SJSA1 (cell line): Measurements from ENCODE around the gene MVB12A. TPM values are rescaled to one million over a fixed set of nuclear protein-coding genes. Genes with fewer than 3 reads are reported as not detected.
A peak's percentile ranks its signal among the peaks of the same experiment; 100 is the strongest.

Source experiments
- DNase-seq, 2 experiments: peaks; one replicate each; pipeline ENCODE4 v3.0.0-alpha.2; 2015 to 2020; ENCODE audit warnings: low spot score in 2 of 2, low read depth in 1 of 2
- H3K27ac ChIP-seq: fragments of 250-450 bp; sonication (Bioruptor Pico); 2 replicates; pipeline ENCODE4 v1.5.1; 2020; ENCODE audit warnings: mild to moderate bottlenecking, moderate library complexity
- H3K27me3 ChIP-seq: fragments of 250-450 bp; sonication (Bioruptor Pico); replicated peaks from 2 replicates; pipeline ENCODE4 v1.5.1; 2020; ENCODE audit warnings: mild to moderate bottlenecking, moderate library complexity
- H3K36me3 ChIP-seq: fragments of 250-450 bp; sonication (Bioruptor Pico); 2 replicates; pipeline ENCODE4 v1.5.1; 2020; ENCODE audit warnings: mild to moderate bottlenecking
- H3K4me1 ChIP-seq: fragments of 250-450 bp; sonication (Bioruptor Pico); replicated peaks from 2 replicates; pipeline ENCODE4 v1.6.1; 2021; ENCODE audit warnings: mild to moderate bottlenecking
- H3K4me3 ChIP-seq: fragments of 250-450 bp; sonication (Bioruptor Pico); 2 replicates; pipeline ENCODE4 v1.5.1; 2020; ENCODE audit warnings: mild to moderate bottlenecking
- H3K9me3 ChIP-seq: fragments of 250-450 bp; sonication (Bioruptor Pico); replicated peaks from 2 replicates; pipeline ENCODE4 v1.5.1; 2020; ENCODE audit warnings: mild to moderate bottlenecking
- total RNA-seq: library from RNA; depleted of rRNA; stranded (reverse); fragments of >200 nt; shearing (Covaris generic); gene quantifications from 2 replicates; pipeline ENCODE4 v1.2.3, GENCODE V29; 2014

Gene MVB12A
- total RNA-seq, 1 experiment from 2014 or later: 67.9 TPM

- no peak for DNase-seq
- no peaks in the 10 kb centered on the region for H3K27me3 ChIP-seq
- H3K27ac ChIP-seq: no peak overlapping the region
- peaks cover 15% of the 10 kb centered on the region for H3K4me1 ChIP-seq
- H3K4me3 ChIP-seq: no peak overlapping the region
- no peaks in the 10 kb centered on the region for H3K36me3 ChIP-seq
- no peaks in the 10 kb centered on the region for H3K9me3 ChIP-seq
Observed at GRCh38 chr19:17414097-17414496, 5.8 kb upstream of the MVB12A start.

GRCh38 chr19:17415121-17415520 lies 4.7 kb upstream of the MVB12A start:
- Histone ChIP-seq H3K4me3 (no peak overlapping the region), H3K27ac (no peak overlapping the region), H3K27me3 (no peaks in the 10 kb centered on the region), H3K9me3 (no peaks in the 10 kb centered on the region), H3K36me3 (no peaks in the 10 kb centered on the region), H3K4me1 (peaks cover 19% of the 10 kb centered on the region)
- no peak for DNase-seq

- Histone ChIP-seq H3K4me3 (no peak overlapping the region), H3K27me3 (no peaks in the 10 kb centered on the region), H3K9me3 (no peaks in the 10 kb centered on the region), H3K36me3 (peaks cover 5% of the 10 kb centered on the region; the same call in 1 of the 2 replicates), H3K27ac (no peak overlapping the region), H3K4me1 (peaks cover 11% of the 10 kb centered on the region)
- DNase-seq: no peak
Observed at GRCh38 chr19:17418710-17419109, 1.1 kb upstream of the MVB12A start.

- Histone ChIP-seq H3K27ac (peak overlapping the region; percentile 32), H3K27me3 (no peaks in the 10 kb centered on the region), H3K4me1 (peaks cover 11% of the 10 kb centered on the region), H3K9me3 (no peaks in the 10 kb centered on the region), H3K36me3 (peaks cover 7% of the 10 kb centered on the region; the same call in 1 of the 2 replicates), H3K4me3 (peak overlapping the region; percentile 59)
- no peak for DNase-seq
Observed at GRCh38 chr19:17419154-17419620, 660 bp upstream of the MVB12A start.

GRCh38 chr19:17420475-17420924 lies 653 bp downstream of the MVB12A start:
- Histone ChIP-seq H3K9me3 (no peaks in the 10 kb centered on the region), H3K36me3 (peaks cover 7% of the 10 kb centered on the region; the same call in 1 of the 2 replicates), H3K4me1 (peaks cover 11% of the 10 kb centered on the region), H3K27ac (no peak overlapping the region), H3K27me3 (no peaks in the 10 kb centered on the region), H3K4me3 (peak overlapping the region; percentile 59)
- peak; percentile 45 to 59 for DNase-seq

- no peaks in the 10 kb centered on the region for H3K27me3 ChIP-seq
- no peak overlapping the region for H3K4me3 ChIP-seq
- H3K4me1 ChIP-seq: peaks cover 11% of the 10 kb centered on the region
- no peaks in the 10 kb centered on the region for H3K9me3 ChIP-seq
- no peak overlapping the region for H3K27ac ChIP-seq
- peaks cover 7% of the 10 kb centered on the region; the same call in 1 of the 2 replicates for H3K36me3 ChIP-seq
- no peak for DNase-seq
Observed at GRCh38 chr19:17421942-17422341, 2.1 kb downstream of the MVB12A start.

GRCh38 chr19:17423429-17424208 lies 3.8 kb downstream of the MVB12A start:
- Histone ChIP-seq H3K4me3 (no peak overlapping the region), H3K27ac (no peak overlapping the region), H3K36me3 (peaks cover 7% of the 10 kb centered on the region; the same call in 1 of the 2 replicates), H3K9me3 (no peaks in the 10 kb centered on the region), H3K27me3 (no peaks in the 10 kb centered on the region), H3K4me1 (peaks cover 11% of the 10 kb centered on the region)
- no peak for DNase-seq

GRCh38 chr19:17424743-17425365 lies 5.0 kb downstream of the MVB12A start:
- no peak for DNase-seq
- H3K27me3 ChIP-seq: no peaks in the 10 kb centered on the region

GRCh38 chr19:17429641-17430113 lies 9.8 kb downstream of the MVB12A start:
- no peak overlapping the region for H3K27ac ChIP-seq
- no peaks in the 10 kb centered on the region for H3K4me1 ChIP-seq
- H3K27me3 ChIP-seq: no peaks in the 10 kb centered on the region
- no peak for DNase-seq
- H3K36me3 ChIP-seq: no peaks in the 10 kb centered on the region
- no peaks in the 10 kb centered on the region for H3K9me3 ChIP-seq
- H3K4me3 ChIP-seq: no peak overlapping the region

More at GRCh38 chr19:17424743-17425365, 5.0 kb downstream of the MVB12A start:
- peaks cover 7% of the 10 kb centered on the region; the same call in 1 of the 2 replicates for H3K36me3 ChIP-seq
- H3K27ac ChIP-seq: no peak overlapping the region
- H3K4me3 ChIP-seq: no peak overlapping the region
- H3K9me3 ChIP-seq: no peaks in the 10 kb centered on the region
- peaks cover 5% of the 10 kb centered on the region; the same call in 1 of the 2 replicates for H3K4me1 ChIP-seq

GRCh38 chr19:17431417-17431816 lies 11.6 kb downstream of the MVB12A start:
- DNase-seq: no peak
- H3K27me3 ChIP-seq: no peaks in the 10 kb centered on the region
- no peak overlapping the region for H3K4me3 ChIP-seq
- H3K36me3 ChIP-seq: no peaks in the 10 kb centered on the region
- H3K9me3 ChIP-seq: no peaks in the 10 kb centered on the region
- no peaks in the 10 kb centered on the region for H3K4me1 ChIP-seq
- H3K27ac ChIP-seq: no peak overlapping the region

- H3K4me3 ChIP-seq: no peak overlapping the region
- H3K9me3 ChIP-seq: no peaks in the 10 kb centered on the region
- DNase-seq: no peak
- H3K27ac ChIP-seq: no peak overlapping the region
- no peaks in the 10 kb centered on the region for H3K4me1 ChIP-seq
- no peaks in the 10 kb centered on the region for H3K36me3 ChIP-seq
- H3K27me3 ChIP-seq: no peaks in the 10 kb centered on the region
Observed at GRCh38 chr19:17435218-17435617, 15.4 kb downstream of the MVB12A start.

- Histone ChIP-seq H3K36me3 (no peaks in the 10 kb centered on the region), H3K9me3 (no peaks in the 10 kb centered on the region; the same call in 1 of the 2 replicates)
- DNase-seq: no peak
Observed at GRCh38 chr19:17436094-17436873, 16.4 kb downstream of the MVB12A start.

GRCh38 chr19:17436874-17437267 lies 17.0 kb downstream of the MVB12A start:
- Histone ChIP-seq H3K4me1 (no peaks in the 10 kb centered on the region; the same call in 1 of the 2 replicates), H3K27ac (no peak overlapping the region), H3K9me3 (no peaks in the 10 kb centered on the region; the same call in 1 of the 2 replicates), H3K27me3 (no peaks in the 10 kb centered on the region), H3K36me3 (no peaks in the 10 kb centered on the region), H3K4me3 (no peak overlapping the region)
- DNase-seq: no peak

More at GRCh38 chr19:17436094-17436873, 16.4 kb downstream of the MVB12A start:
- H3K27ac ChIP-seq: no peak overlapping the region
- H3K27me3 ChIP-seq: no peaks in the 10 kb centered on the region
- H3K4me1 ChIP-seq: no peaks in the 10 kb centered on the region; the same call in 1 of the 2 replicates
- H3K4me3 ChIP-seq: no peak overlapping the region
